GM12878 (cell line): ENCODE results near the gene LCN9. TPM values are rescaled to one million over a fixed set of nuclear protein-coding genes. Genes with fewer than 3 reads are reported as not detected.

Experiments
- ATAC-seq: fragments of 200-7000 bp; cut with Tn5 transposase; 3 replicates; pipeline ENCODE4 v1.9.1; 2020; ENCODE audit warnings: mild to moderate bottlenecking, moderate library complexity
- BruUV-seq: library from RNA; stranded (reverse); fragments of 400-500 nt; replicated peaks from 2 replicates; lab custom pipeline; 2021; lab: Mats Ljungman, UMichigan
- CTCF ChIA-PET: fragments of 300-600 bp; sonication (Branson Sonifier 250); formaldehyde crosslinking; extraction: SDS; loops from one replicate; lab custom pipeline; 2021; ENCODE audit warnings: inconsistent platforms; lab: Yijun Ruan, JAX
- POLR2A ChIA-PET: fragments of 350-600 bp; formaldehyde crosslinking; extraction: SDS; loops from one replicate; lab custom pipeline; 2021; ENCODE audit warnings: inconsistent platforms; lab: Charles Lee
- RAD21 ChIA-PET: fragments of 300-600 bp; sonication (Branson Sonifier 250); formaldehyde crosslinking; loops from one replicate; lab custom pipeline; 2023; ENCODE audit warnings: antibody characterized with exemption; ENCODE audit not compliant: unreplicated experiment; lab: Charles Lee
- SMC1A ChIA-PET: fragments of 300-600 bp; sonication (Branson Sonifier 250); formaldehyde crosslinking; loops from one replicate; lab custom pipeline; 2023; ENCODE audit not compliant: unreplicated experiment, uncharacterized antibody; lab: Charles Lee
- DNase-seq: peaks from one replicate; pipeline ENCODE4 v3.0.0-alpha.2; 2011; ENCODE audit warnings: low read depth, low spot score
- FAIRE-seq: peaks from 3 replicates; lab custom pipeline; 2011; peaks lifted over from hg19 to GRCh38; lab: Jason Lieb, UNC
- H2AFZ ChIP-seq: 2 replicates; pipeline ENCODE4 v1.6.0; 2011; ENCODE audit warnings: low read depth, low read length, control low read depth; ENCODE audit not compliant: control insufficient read depth
- H3K27ac ChIP-seq: 2 replicates; pipeline ENCODE4 v1.5.1; 2011; ENCODE audit warnings: control low read depth; ENCODE audit not compliant: control insufficient read depth, insufficient read depth
- H3K27me3 ChIP-seq, 2 experiments: replicated peaks in 1 of 2; 2 replicates each; pipeline versions ENCODE4 v1.6.0 to v1.6.1; 2011; ENCODE audit warnings: low read length in 1 of 2; ENCODE audit not compliant: control insufficient read depth in 2 of 2, insufficient read depth in 2 of 2
- H3K36me3 ChIP-seq, 2 experiments: 2 replicates each; pipeline ENCODE4 v1.5.1; 2011; ENCODE audit warnings: low read length in 1 of 2; ENCODE audit not compliant: control insufficient read depth in 2 of 2, insufficient read depth in 2 of 2
- H3K4me1 ChIP-seq: 2 replicates; pipeline ENCODE4 v1.6.1; 2011; ENCODE audit warnings: mild to moderate bottlenecking, low read length, moderate library complexity, mixed read lengths; ENCODE audit not compliant: control insufficient read depth, insufficient read depth
- H3K4me2 ChIP-seq: 2 replicates; pipeline ENCODE4 v1.6.0; 2011; ENCODE audit warnings: control low read depth; ENCODE audit not compliant: control insufficient read depth, insufficient read depth
- H3K4me3 ChIP-seq: fragments of 200-600 bp; sonication (generic); 2 replicates; pipeline ENCODE4 v1.5.1; 2016
- H3K79me2 ChIP-seq: 2 replicates; pipeline ENCODE4 v1.6.0; 2011; ENCODE audit warnings: low read length; ENCODE audit not compliant: control insufficient read depth, insufficient read depth
- H3K9ac ChIP-seq: 2 replicates; pipeline ENCODE4 v1.8.0; 2011; ENCODE audit warnings: low read length, control low read depth, mixed read lengths; ENCODE audit not compliant: control insufficient read depth, insufficient read depth
- H3K9me3 ChIP-seq: replicated peaks from 3 replicates; pipeline ENCODE4 v1.5.1; 2011; ENCODE audit warnings: mild to moderate bottlenecking, low read length; ENCODE audit not compliant: control insufficient read depth, insufficient read depth
- H4K20me1 ChIP-seq: 2 replicates; pipeline ENCODE4 v1.6.0; 2011; ENCODE audit not compliant: control insufficient read depth, insufficient read depth
- ASH2L ChIP-seq: fragments of 300-600, 200-600 bp; sonication (generic); IDR thresholded peaks from 2 replicates; pipeline ENCODE4 v1.6.1; 2017; ENCODE audit warnings: low read depth, mild to moderate bottlenecking, borderline replicate concordance
- HDAC6 ChIP-seq: fragments of 200-600 bp; sonication (generic); IDR thresholded peaks from one replicate; pipeline ENCODE4 v1.8.0; 2017; ENCODE audit warnings: antibody characterized with exemption; ENCODE audit not compliant: unreplicated experiment
- IKZF1 ChIP-seq: fragments of 450-650 bp; conservative IDR thresholded peaks from 2 replicates; pipeline ENCODE4 v1.6.1; 2017; ENCODE audit warnings: antibody characterized with exemption, mild to moderate bottlenecking
- KLF5 ChIP-seq: fragments of 450-650 bp; IDR thresholded peaks from 2 replicates; pipeline ENCODE4 v1.6.1; 2014; ENCODE audit warnings: mild to moderate bottlenecking; ENCODE audit not compliant: partially characterized antibody
- RB1 ChIP-seq: fragments of 450-650 bp; formaldehyde crosslinking; IDR thresholded peaks from 2 replicates; pipeline ENCODE4 v1.6.1; 2017; ENCODE audit warnings: mild to moderate bottlenecking, borderline replicate concordance
- RUNX3 ChIP-seq: IDR thresholded peaks from 2 replicates; pipeline ENCODE4 v1.6.1; 2012; ENCODE audit warnings: low read length, inconsistent platforms
- SP1 ChIP-seq: IDR thresholded peaks from one replicate; pipeline ENCODE4 v1.6.1; 2011; ENCODE audit warnings: low read depth, low read length
- ZNF384 ChIP-seq: IDR thresholded peaks from 2 replicates; pipeline ENCODE4 v1.6.1; 2012; ENCODE audit warnings: low read depth, mild to moderate bottlenecking, low read length, improper control_type of control experiment, borderline replicate concordance
- WGBS: methylation state at CpG from one replicate; pipeline ENCODE4 v1.1.6; 2016; ENCODE audit warnings: low lambda C conversion rate; ENCODE audit not compliant: insufficient replicate concordance, insufficient coverage; ENCODE audit errors: missing lambda C conversion rate; 5-methylcytosine and 5-hydroxymethylcytosine counted together
- in situ Hi-C: fragments of 300-500 bp; cut with MboI; formaldehyde crosslinking; loops from 9 replicates; pipeline ENCODE4 v1.14.3; 2018; ENCODE audit warnings: mixed read lengths
- intact Hi-C: fragments of 100-400 bp; cut with micrococcal nuclease; formaldehyde crosslinking; loops from one replicate; pipeline ENCODE4 v1.14.2; 2022; ENCODE audit not compliant: unreplicated experiment
- polyA plus RNA-seq, 11 experiments: library from polyadenylated mRNA; depleted of rRNA in 4 of 11; unstranded in 6 of 11; stranded (reverse) in 5 of 11; fragments of >200 nt; fragmentation: Nextera tagmentation in 4 of 11; fragmentation: Illumina TruSeq in 1 of 11; extraction: Ambion mirVana in 4 of 11; extraction: Trizol in 1 of 11; gene quantifications; 1 replicate in 1 of 11; 2 replicates in 10 of 11; pipeline versions ENCODE4 v1.2.1 to v1.2.3, GENCODE V29; 2011 to 2016; ENCODE audit warnings: inconsistent platforms in 2 of 11, missing spikeins in 2 of 11, low read depth in 1 of 11
- total RNA-seq, 4 experiments: library from RNA; depleted of rRNA in 3 of 4; stranded (reverse); fragments of >200 nt in 3 of 4; fragmentation: Illumina TruSeq in 1 of 4; extraction: Trizol in 1 of 4; gene quantifications; 2 replicates each; pipeline versions ENCODE4 v1.2.1 to v1.2.3, GENCODE V29; 2013 to 2021
- TF ChIP-seq, protein P1 (sequence below): fragments of 450-650 bp; IDR thresholded peaks from 2 replicates; pipeline ENCODE4 v1.6.1; 2018; ENCODE audit warnings: mild to moderate bottlenecking, low read depth, moderate library complexity; ENCODE audit not compliant: partially characterized antibody

The LCN9 gene
- total and polyA plus RNA-seq, 10 of the 15 experiments (the other 5 are each of a cell fraction or from before 2014, with no cell fraction given): not detected

DNA sequence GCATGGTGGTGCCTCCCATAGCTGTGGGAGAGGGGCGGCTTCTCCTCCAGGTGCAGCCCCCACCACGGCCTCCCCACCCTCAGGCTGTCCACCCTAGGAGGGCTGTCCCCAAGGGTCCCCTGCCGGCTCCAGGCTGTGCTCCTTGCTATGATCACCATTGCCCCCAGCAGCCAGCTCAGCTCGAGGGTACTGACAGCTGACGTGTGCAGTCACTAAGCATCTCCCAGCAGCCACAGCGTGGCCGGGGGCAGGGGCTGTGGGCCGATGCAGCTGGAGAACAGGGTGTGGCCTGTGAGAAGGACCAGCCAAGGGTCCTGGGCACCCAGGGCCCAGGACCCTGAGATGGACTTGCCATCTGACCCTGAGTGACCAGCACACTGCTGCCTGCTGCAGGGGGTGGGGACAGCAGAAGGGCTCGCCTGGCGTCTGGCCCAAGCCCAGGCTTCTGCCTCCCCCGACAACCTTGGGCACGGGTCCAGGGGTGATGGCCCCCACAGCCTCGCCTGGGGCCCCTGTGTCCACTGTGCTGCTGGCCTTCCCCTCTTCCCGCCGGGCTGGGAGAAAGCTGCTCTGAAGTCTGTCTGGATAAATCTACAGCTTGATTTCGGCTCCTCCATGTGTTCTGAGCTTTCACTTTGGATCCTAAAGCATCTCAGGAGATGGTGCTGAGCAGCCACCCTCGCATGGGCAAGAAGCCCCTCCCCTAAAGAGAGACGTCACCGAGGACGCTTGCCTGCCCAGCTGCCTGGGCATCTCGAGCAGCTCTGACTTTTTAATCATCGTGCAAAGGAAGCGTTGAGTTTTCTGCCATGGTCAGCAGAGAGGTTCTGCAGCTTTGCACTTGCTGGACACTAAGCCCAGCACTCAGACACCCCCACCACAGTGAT is 44.4 kb downstream of the LCN9 start:
- H3K9ac ChIP-seq: no peak overlapping the region
- no peak for FAIRE-seq
- H3K36me3 ChIP-seq: no peaks in the 10 kb centered on the region
- H3K4me1 ChIP-seq: no peaks in the 10 kb centered on the region
- H3K27me3 ChIP-seq: no peaks in the 10 kb centered on the region
- ATAC-seq: no peak
- no peak overlapping the region for H3K27ac ChIP-seq
- in situ Hi-C loops (no loop called here), intact Hi-C loops (no loop called here)
- H3K9me3 ChIP-seq: no peaks in the 10 kb centered on the region
- RAD21 ChIA-PET: no interaction called here
- SMC1A ChIA-PET: no interaction called here
- 11% methylated on average over 22 of the region's 23 CpGs for WGBS
- DNase-seq: no peak
- CTCF ChIA-PET: no interaction called here
- POLR2A ChIA-PET: no interaction called here
- H3K4me2 ChIP-seq: no peak overlapping the region
- no TSS peak for BruUV-seq
- H2AFZ ChIP-seq: no peak overlapping the region
- no peaks in the 10 kb centered on the region for H3K79me2 ChIP-seq
- TF ChIP-seq ZNF384: no peak
- TF ChIP-seq HDAC6: no peak
- no peak for TF ChIP-seq RUNX3
- H4K20me1 ChIP-seq: no peaks in the 10 kb centered on the region
- H3K4me3 ChIP-seq: no peak overlapping the region

DNA sequence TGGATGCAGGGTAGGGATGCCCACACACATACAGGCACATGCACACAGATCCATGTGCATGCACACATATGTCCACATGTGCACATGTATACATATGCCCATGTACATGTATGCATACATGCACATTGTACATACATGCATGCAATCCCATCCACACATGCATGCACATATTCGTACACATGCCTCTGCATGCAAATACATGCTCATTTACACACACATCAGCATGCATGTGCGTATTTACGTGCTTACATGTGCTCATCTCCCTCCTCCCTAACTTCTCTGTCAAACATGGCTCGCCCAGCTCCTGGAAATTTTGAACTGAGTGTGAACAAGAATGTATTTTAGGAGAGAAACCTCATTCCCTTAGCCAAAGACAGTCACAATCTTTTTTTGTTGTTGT is 45.1 kb downstream of the LCN9 start:
- no peaks in the 10 kb centered on the region for H3K4me1 ChIP-seq
- RAD21 ChIA-PET: no interaction called here
- no peak overlapping the region for H3K4me3 ChIP-seq
- intact Hi-C loops: no loop called here
- H2AFZ ChIP-seq: no peak overlapping the region
- 31% methylated on average over 4 of the region's 4 CpGs for WGBS
- CTCF ChIA-PET: no interaction called here
- in situ Hi-C loops: no loop called here
- H4K20me1 ChIP-seq: no peaks in the 10 kb centered on the region
- SMC1A ChIA-PET: no interaction called here
- FAIRE-seq (no peak), DNase-seq (no peak), ATAC-seq (no peak)
- H3K79me2 ChIP-seq: no peaks in the 10 kb centered on the region
- H3K4me2 ChIP-seq: no peak overlapping the region
- BruUV-seq: no TSS peak
- H3K9me3 ChIP-seq: no peaks in the 10 kb centered on the region
- no peaks in the 10 kb centered on the region for H3K27me3 ChIP-seq
- H3K27ac ChIP-seq: no peak overlapping the region
- POLR2A ChIA-PET: no interaction called here
- no peaks in the 10 kb centered on the region for H3K36me3 ChIP-seq
- H3K9ac ChIP-seq: no peak overlapping the region
- TF ChIP-seq ASH2L (no peak), KLF5 (no peak), RB1 (no peak), SP1 (no peak), IKZF1 (no peak), RUNX3 (no peak)
- TF ChIP-seq, protein P1, sequence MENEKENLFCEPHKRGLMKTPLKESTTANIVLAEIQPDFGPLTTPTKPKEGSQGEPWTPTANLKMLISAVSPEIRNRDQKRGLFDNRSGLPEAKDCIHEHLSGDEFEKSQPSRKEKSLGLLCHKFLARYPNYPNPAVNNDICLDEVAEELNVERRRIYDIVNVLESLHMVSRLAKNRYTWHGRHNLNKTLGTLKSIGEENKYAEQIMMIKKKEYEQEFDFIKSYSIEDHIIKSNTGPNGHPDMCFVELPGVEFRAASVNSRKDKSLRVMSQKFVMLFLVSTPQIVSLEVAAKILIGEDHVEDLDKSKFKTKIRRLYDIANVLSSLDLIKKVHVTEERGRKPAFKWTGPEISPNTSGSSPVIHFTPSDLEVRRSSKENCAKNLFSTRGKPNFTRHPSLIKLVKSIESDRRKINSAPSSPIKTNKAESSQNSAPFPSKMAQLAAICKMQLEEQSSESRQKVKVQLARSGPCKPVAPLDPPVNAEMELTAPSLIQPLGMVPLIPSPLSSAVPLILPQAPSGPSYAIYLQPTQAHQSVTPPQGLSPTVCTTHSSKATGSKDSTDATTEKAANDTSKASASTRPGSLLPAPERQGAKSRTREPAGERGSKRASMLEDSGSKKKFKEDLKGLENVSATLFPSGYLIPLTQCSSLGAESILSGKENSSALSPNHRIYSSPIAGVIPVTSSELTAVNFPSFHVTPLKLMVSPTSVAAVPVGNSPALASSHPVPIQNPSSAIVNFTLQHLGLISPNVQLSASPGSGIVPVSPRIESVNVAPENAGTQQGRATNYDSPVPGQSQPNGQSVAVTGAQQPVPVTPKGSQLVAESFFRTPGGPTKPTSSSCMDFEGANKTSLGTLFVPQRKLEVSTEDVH: no peak
